KMS-11 (cell line): ENCODE measurements around the gene CACNG1.

ENCODE experiments used
- H2AFZ ChIP-seq: fragments of 200-600 bp; sonication (generic); 2 replicates; pipeline ENCODE4 v1.6.1; 2016; ENCODE audit warnings: antibody characterized with exemption, mixed run types, low read depth
- H3K27ac ChIP-seq: fragments of 200-600 bp; sonication (generic); 2 replicates; pipeline ENCODE4 v1.6.1; 2016; ENCODE audit warnings: mild to moderate bottlenecking, mixed run types
- H3K27me3 ChIP-seq: fragments of 200-600 bp; sonication (generic); 2 replicates; pipeline ENCODE4 v1.6.1; 2017; ENCODE audit warnings: mild to moderate bottlenecking, low read depth, mixed run types, moderate library complexity; ENCODE audit not compliant: insufficient read depth
- H3K36me3 ChIP-seq: fragments of 200-600 bp; sonication (generic); 2 replicates; pipeline ENCODE4 v1.6.1; 2017; ENCODE audit warnings: mild to moderate bottlenecking, mixed run types; ENCODE audit not compliant: insufficient read depth
- H3K4me1 ChIP-seq: fragments of 200-600 bp; sonication (generic); 2 replicates; pipeline ENCODE4 v1.6.1; 2016; ENCODE audit warnings: mild to moderate bottlenecking, low read depth, mixed run types; ENCODE audit not compliant: poor library complexity, severe bottlenecking
- H3K4me2 ChIP-seq: fragments of 200-600 bp; sonication (generic); 2 replicates; pipeline ENCODE4 v1.7.0; 2016; ENCODE audit warnings: mild to moderate bottlenecking, mixed run types
- H3K4me3 ChIP-seq: fragments of 200-600 bp; sonication (generic); IDR thresholded peaks from 2 replicates; pipeline ENCODE4 v1.6.1; 2017; ENCODE audit warnings: low read depth, low read length, mixed read lengths; ENCODE audit not compliant: insufficient read depth
- H3K79me2 ChIP-seq: fragments of 200-600 bp; sonication (generic); 2 replicates; pipeline ENCODE4 v1.6.1; 2016; ENCODE audit warnings: low read depth, mixed run types; ENCODE audit not compliant: insufficient read depth
- H3K9ac ChIP-seq: fragments of 200-600 bp; sonication (generic); 2 replicates; pipeline ENCODE4 v1.6.1; 2016; ENCODE audit warnings: mild to moderate bottlenecking, mixed run types
- H4K20me1 ChIP-seq: fragments of 200-600 bp; sonication (generic); 2 replicates; pipeline ENCODE4 v1.6.1; 2016; ENCODE audit warnings: mild to moderate bottlenecking, mixed run types; ENCODE audit not compliant: insufficient read depth
- CTCF ChIP-seq: fragments of 200-600 bp; sonication (generic); conservative IDR thresholded peaks from 2 replicates; pipeline ENCODE4 v1.6.1; 2017; ENCODE audit warnings: low read depth, mild to moderate bottlenecking, antibody characterized with exemption, low read length, moderate library complexity, mixed read lengths

The CACNG1 gene

GRCh38 chr17:67041941-67042899 lies 2.1 kb upstream of the CACNG1 start:
- no peaks in the 10 kb centered on the region for H4K20me1 ChIP-seq

GRCh38 chr17:67043283-67043682 lies 1.1 kb upstream of the CACNG1 start:
- Histone ChIP-seq H3K36me3 (no peaks in the 10 kb centered on the region), H3K27ac (no peak overlapping the region), H4K20me1 (no peaks in the 10 kb centered on the region), H3K4me3 (no peak overlapping the region), H3K79me2 (no peaks in the 10 kb centered on the region), H3K9ac (no peak overlapping the region), H3K4me2 (no peak overlapping the region), H3K27me3 (no peaks in the 10 kb centered on the region), H2AFZ (no peak overlapping the region), H3K4me1 (no peaks in the 10 kb centered on the region)
- TF ChIP-seq CTCF: no peak

More at GRCh38 chr17:67041941-67042899, 2.1 kb upstream of the CACNG1 start:
- H3K27ac ChIP-seq: no peak overlapping the region
- no peak overlapping the region for H3K4me3 ChIP-seq
- H3K4me1 ChIP-seq: no peaks in the 10 kb centered on the region
- H2AFZ ChIP-seq: no peak overlapping the region
- H3K9ac ChIP-seq: no peak overlapping the region
- no peaks in the 10 kb centered on the region for H3K27me3 ChIP-seq
- no peaks in the 10 kb centered on the region for H3K79me2 ChIP-seq
- H3K4me2 ChIP-seq: no peak overlapping the region
- H3K36me3 ChIP-seq: no peaks in the 10 kb centered on the region
- no peak for TF ChIP-seq CTCF

GRCh38 chr17:67044940-67045339 lies 586 bp downstream of the CACNG1 start:
- Histone ChIP-seq H3K36me3 (no peaks in the 10 kb centered on the region), H3K4me3 (no peak overlapping the region), H2AFZ (no peak overlapping the region), H3K9ac (no peak overlapping the region), H3K79me2 (no peaks in the 10 kb centered on the region), H3K4me2 (no peak overlapping the region), H4K20me1 (no peaks in the 10 kb centered on the region), H3K4me1 (no peaks in the 10 kb centered on the region), H3K27ac (no peak overlapping the region), H3K27me3 (no peaks in the 10 kb centered on the region)
- TF ChIP-seq CTCF: no peak

GRCh38 chr17:67046398-67046797 lies 2.0 kb downstream of the CACNG1 start:
- Histone ChIP-seq H3K36me3 (no peaks in the 10 kb centered on the region), H3K9ac (no peak overlapping the region), H3K79me2 (no peaks in the 10 kb centered on the region), H4K20me1 (no peaks in the 10 kb centered on the region), H3K27ac (no peak overlapping the region), H3K27me3 (no peaks in the 10 kb centered on the region), H3K4me2 (no peak overlapping the region), H2AFZ (no peak overlapping the region), H3K4me3 (no peak overlapping the region), H3K4me1 (no peaks in the 10 kb centered on the region)
- TF ChIP-seq CTCF: no peak
